GM19467 (cell line): ENCODE data around the gene TRAPPC10.

ENCODE experiments used
- ATAC-seq: cut with Tn5 transposase; IDR thresholded peaks from one replicate; pipeline ENCODE4 v1.9.1; 2021; ENCODE audit warnings: mild to moderate bottlenecking, moderate library complexity; ENCODE audit not compliant: unreplicated experiment

TRAPPC10 gene

GRCh38 chr21:44029460-44030087, 17.5 kb downstream of the TRAPPC10 start:
- no peak for ATAC-seq

GRCh38 chr21:44035244-44035643, 23.1 kb downstream of the TRAPPC10 start:
- ATAC-seq, result no peak

GRCh38 chr21:44038063-44038462, 26.0 kb downstream of the TRAPPC10 start:
- ATAC-seq, result no peak

- no peak for ATAC-seq
Observed at GRCh38 chr21:44039828-44040227, 27.7 kb downstream of the TRAPPC10 start.

GRCh38 chr21:44043613-44044012, 31.5 kb downstream of the TRAPPC10 start:
- no peak for ATAC-seq

- no peak for ATAC-seq
Observed at GRCh38 chr21:44046734-44047133, 34.6 kb downstream of the TRAPPC10 start.

GRCh38 chr21:44047996-44048560, 36.0 kb downstream of the TRAPPC10 start:
- no peak for ATAC-seq

GRCh38 chr21:44049182-44049581, 37.1 kb downstream of the TRAPPC10 start:
- ATAC-seq, result no peak

GRCh38 chr21:44049606-44050005, 37.5 kb downstream of the TRAPPC10 start:
- ATAC-seq, result no peak

GRCh38 chr21:44050276-44050675, 38.2 kb downstream of the TRAPPC10 start:
- ATAC-seq, result no peak

- ATAC-seq, result no peak
Observed at GRCh38 chr21:44051462-44051941, 39.4 kb downstream of the TRAPPC10 start.

- no peak for ATAC-seq
Observed at GRCh38 chr21:44052071-44052829, 40.1 kb downstream of the TRAPPC10 start.

GRCh38 chr21:44052830-44053226, 40.7 kb downstream of the TRAPPC10 start:
- no peak for ATAC-seq

- ATAC-seq, result no peak
Observed at GRCh38 chr21:44053567-44053966, 41.5 kb downstream of the TRAPPC10 start.

GRCh38 chr21:44054710-44055109, 42.6 kb downstream of the TRAPPC10 start:
- no peak for ATAC-seq

- no peak for ATAC-seq
Observed at GRCh38 chr21:44057055-44057454, 44.9 kb downstream of the TRAPPC10 start.

- ATAC-seq, result no peak
Observed at GRCh38 chr21:44057960-44058651, 46.0 kb downstream of the TRAPPC10 start.

- ATAC-seq, result no peak
Observed at GRCh38 chr21:44058652-44058964, 46.5 kb downstream of the TRAPPC10 start.

- no peak for ATAC-seq
Observed at GRCh38 chr21:44058981-44059380, 46.9 kb downstream of the TRAPPC10 start.

- ATAC-seq, result no peak
Observed at GRCh38 chr21:44059710-44060109, 47.6 kb downstream of the TRAPPC10 start.

- no peak for ATAC-seq
Observed at GRCh38 chr21:44062380-44062779, 50.3 kb downstream of the TRAPPC10 start.
